CD4-positive, alpha-beta T cell (primary cell): ENCODE measurements around the gene MRGPRX4. TPM values are rescaled to one million over a fixed set of nuclear protein-coding genes. Genes with fewer than 3 reads are reported as not detected.
"Not testable (repeated sequence)": the region's sequence is repeated elsewhere in the genome, so short reads cannot be mapped to it uniquely, and the experiment has no call there.

Experiments used
- ATAC-seq: fragments of 200-7000 bp; cut with Tn5 transposase; one replicate; pipeline ENCODE4 v1.10.0; 2022; ENCODE audit warnings: mild to moderate bottlenecking; ENCODE audit not compliant: poor library complexity
- CTCF ChIA-PET: fragments of 350-600 bp; sonication (Branson Sonifier 250); formaldehyde crosslinking; loops from one replicate; lab custom pipeline; 2021; ENCODE audit warnings: antibody characterized with exemption, inconsistent platforms; lab: Charles Lee
- POLR2A ChIA-PET: fragments of 350-600 bp; sonication (Branson Sonifier 250); formaldehyde crosslinking; loops from one replicate; lab custom pipeline; 2021; ENCODE audit warnings: antibody characterized with exemption, inconsistent platforms; lab: Charles Lee
- DNase-seq, 14 experiments: peaks; one replicate each; pipeline ENCODE4 v3.0.0-alpha.2; 2013 to 2020; ENCODE audit warnings: mixed read lengths in 2 of 14
- H3K27ac ChIP-seq, 2 donors: one replicate each; pipeline versions ENCODE4 v1.5.1 to v1.7.0; 2013; ENCODE audit warnings: low read length in 2 of 2, low read depth in 1 of 2, mild to moderate bottlenecking in 1 of 2
- H3K27me3 ChIP-seq, 2 experiments: 1 replicate in 1 of 2; 2 replicates in 1 of 2; pipeline versions ENCODE4 v1.6.1 to v1.7.0; 2013; ENCODE audit warnings: low read length in 2 of 2, control low read depth in 1 of 2, mild to moderate bottlenecking in 1 of 2, moderate library complexity in 1 of 2; ENCODE audit not compliant: insufficient read depth in 2 of 2, control insufficient read depth in 1 of 2
- H3K36me3 ChIP-seq: one replicate; pipeline ENCODE4 v1.6.1; 2013; ENCODE audit warnings: low read length, control low read depth; ENCODE audit not compliant: insufficient read depth
- H3K4me1 ChIP-seq: one replicate; pipeline ENCODE4 v1.6.1; 2013; ENCODE audit warnings: low read length, control low read depth; ENCODE audit not compliant: insufficient read depth
- H3K4me3 ChIP-seq: one replicate; pipeline ENCODE4 v1.5.1; 2013; ENCODE audit warnings: mild to moderate bottlenecking, low read length, moderate library complexity
- H3K9me3 ChIP-seq, 2 experiments: 1 replicate in 1 of 2; 2 replicates in 1 of 2; pipeline versions ENCODE4 v1.6.1 to v1.7.0; 2013; ENCODE audit warnings: low read length in 2 of 2, mild to moderate bottlenecking in 2 of 2, control low read depth in 1 of 2, moderate library complexity in 1 of 2; ENCODE audit not compliant: control insufficient read depth in 1 of 2, insufficient read depth in 1 of 2
- H3K27ac Mint-ChIP-seq: one replicate; pipeline ENCODE4 v1.8.0; 2020; ENCODE audit warnings: mixed read lengths
- H3K27me3 Mint-ChIP-seq: one replicate; pipeline ENCODE4 v1.8.0; 2021; ENCODE audit warnings: mixed read lengths
- H3K36me3 Mint-ChIP-seq: one replicate; pipeline ENCODE4 v1.8.0; 2021; ENCODE audit warnings: low read depth, mixed read lengths
- H3K4me1 Mint-ChIP-seq: one replicate; pipeline ENCODE4 v1.8.0; 2021; ENCODE audit warnings: low read depth, mixed read lengths
- H3K4me3 Mint-ChIP-seq: one replicate; pipeline ENCODE4 v1.8.0; 2020; ENCODE audit warnings: mild to moderate bottlenecking, mixed read lengths
- H3K9me3 Mint-ChIP-seq: one replicate; pipeline ENCODE4 v1.8.0; 2020; ENCODE audit warnings: mixed read lengths
- CTCF ChIP-seq: fragments of 200-600 bp; IDR thresholded peaks from one replicate; pipeline ENCODE4 v1.8.0; 2022; ENCODE audit warnings: antibody characterized with exemption, mild to moderate bottlenecking
- intact Hi-C, 2 experiments: fragments of 100-400 bp; cut with DNase I in 1 of 2; cut with micrococcal nuclease in 1 of 2; formaldehyde crosslinking; loops; one replicate each; pipeline versions ENCODE4 v1.15.1 to v1.9.0; 2023 to 2025; cut with DNase I, micrococcal nuclease
- total RNA-seq, 174 experiments: library from RNA in 2 of 174; stranded (reverse) in 2 of 174; gene quantifications; one replicate each; pipeline ENCODE4 v1.2.3 and lab custom pipeline; 2021 to 2026

MRGPRX4 gene
- total RNA-seq, 2 experiments from 2014 or later: not detected

GRCh38 chr11:18188796-18189195, 16.2 kb downstream of the MRGPRX4 start:
- no peaks in the 10 kb centered on the region for H3K36me3 ChIP-seq
- Mint-ChIP-seq H3K27me3 (peaks cover 30% of the 10 kb centered on the region), H3K9me3 (no peaks in the 10 kb centered on the region), H3K36me3 (no peaks in the 10 kb centered on the region), H3K27ac (no peak overlapping the region), H3K4me3 (no peak overlapping the region), H3K4me1 (no peaks in the 10 kb centered on the region)
- H3K4me1 ChIP-seq: no peaks in the 10 kb centered on the region
- intact Hi-C loops: no loop called here
- DNase-seq (no peak), ATAC-seq (no peak)
- TF ChIP-seq CTCF: no peak
- no peak overlapping the region for H3K27ac ChIP-seq
- H3K27me3 ChIP-seq: peaks cover 3 to 10% of the 10 kb centered on the region in 2 experiments
- ChIA-PET POLR2A (interaction anchor here (0.6 kb wide), 1 partner anchor 615 kb away, joined by 3 read pairs; no protein-coding TSS in a partner anchor), CTCF (no interaction called here)
- no peak overlapping the region for H3K4me3 ChIP-seq
- peaks cover 0 to 5% of the 10 kb centered on the region in 2 experiments for H3K9me3 ChIP-seq

DNA sequence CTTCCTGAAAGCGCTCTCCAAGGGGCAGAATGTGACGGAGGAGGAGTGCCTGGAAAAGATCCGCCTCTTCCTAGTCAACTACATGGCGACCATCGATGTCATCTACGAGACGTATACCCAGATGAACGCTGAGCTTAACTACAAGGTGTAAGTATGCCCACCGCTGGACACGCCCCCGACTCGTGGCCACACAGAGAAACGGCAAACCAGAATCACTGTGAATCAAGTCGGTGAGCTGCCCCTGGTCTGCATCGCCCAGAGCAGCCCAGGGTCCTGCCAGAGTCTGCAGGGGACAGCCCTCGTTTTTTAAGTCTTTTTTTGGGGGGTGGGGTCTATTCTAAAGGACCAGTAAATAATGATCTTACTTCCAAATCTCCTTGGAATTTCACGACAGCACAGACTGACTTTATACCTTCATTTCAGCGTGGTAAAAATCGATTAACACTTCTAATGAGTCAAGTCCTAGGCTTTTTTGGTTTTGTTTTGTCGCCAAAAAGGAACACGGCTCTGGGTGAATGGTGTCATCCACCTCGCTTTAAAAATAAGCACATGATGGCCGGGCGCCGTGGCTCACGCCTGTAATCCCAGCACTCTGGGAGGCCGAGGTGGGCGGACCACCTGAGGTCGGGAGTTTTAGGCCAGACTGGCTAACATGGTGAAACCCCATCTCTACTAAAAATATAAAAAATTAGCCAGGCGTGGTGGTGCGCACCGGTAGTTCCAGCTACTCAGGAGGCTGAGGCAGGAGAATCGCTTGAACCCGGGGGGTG, 17.0 kb downstream of the MRGPRX4 start:
- H3K27me3 ChIP-seq: peaks cover 3 to 10% of the 10 kb centered on the region in 2 experiments
- H3K4me1 ChIP-seq, H3K4me1 Mint-ChIP-seq, intact Hi-C loops, CTCF ChIA-PET, H3K27ac Mint-ChIP-seq, H3K36me3 ChIP-seq, H3K27ac ChIP-seq, H3K4me3 Mint-ChIP-seq, ATAC-seq, DNase-seq, H3K9me3 ChIP-seq, H3K36me3 Mint-ChIP-seq, POLR2A ChIA-PET, H3K9me3 Mint-ChIP-seq, H3K4me3 ChIP-seq: not testable (repeated sequence)
- H3K27me3 Mint-ChIP-seq: peaks cover 27% of the 10 kb centered on the region

DNA sequence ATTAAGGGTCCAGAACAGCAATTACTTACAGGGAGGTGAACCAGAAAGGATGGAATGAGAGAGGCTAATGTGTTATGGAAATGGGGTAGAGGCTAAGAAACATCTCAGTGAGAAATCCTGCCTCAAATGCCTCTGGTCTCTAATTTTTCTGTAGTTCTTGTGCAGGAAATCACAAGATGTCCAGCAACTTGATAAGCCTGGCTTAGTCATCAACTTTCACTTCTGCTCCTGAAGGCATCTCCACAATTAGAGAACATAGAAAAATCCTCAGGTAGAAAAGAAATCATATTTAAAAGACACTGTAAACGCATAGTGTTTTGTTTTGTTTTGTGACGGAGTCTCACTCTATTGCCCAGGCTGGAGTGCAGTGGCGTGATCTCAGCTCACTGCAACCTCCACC, 18.7 kb downstream of the MRGPRX4 start:
- Mint-ChIP-seq H3K9me3 (no peaks in the 10 kb centered on the region), H3K27ac (no peak overlapping the region)

More for the DNA sequence above, 18.7 kb downstream of the MRGPRX4 start:
- peaks cover 2 to 3% of the 10 kb centered on the region in 2 experiments for H3K27me3 ChIP-seq
- H3K27ac ChIP-seq: no peak overlapping the region
- no peaks in the 10 kb centered on the region for H3K36me3 ChIP-seq
- no peaks in the 10 kb centered on the region for H3K4me1 ChIP-seq
- Mint-ChIP-seq H3K4me3 (no peak overlapping the region), H3K4me1 (no peaks in the 10 kb centered on the region), H3K27me3 (peaks cover 16% of the 10 kb centered on the region), H3K36me3 (no peaks in the 10 kb centered on the region)
- POLR2A ChIA-PET: no interaction called here
- H3K4me3 ChIP-seq: no peak overlapping the region
- no peak for TF ChIP-seq CTCF
- H3K9me3 ChIP-seq: peaks cover 0 to 5% of the 10 kb centered on the region in 2 experiments
- intact Hi-C loops: no loop called here
- CTCF ChIA-PET: no interaction called here
- ATAC-seq (no peak), DNase-seq (no peak)
